ENCODE data around the gene BNIPL. TPM values are rescaled to one million over a fixed set of nuclear protein-coding genes. Genes with fewer than 3 reads are reported as not detected.

The BNIPL gene
- under 1 TPM; 0.30 to 0.42 TPM for total RNA-seq
- 1.6 TPM for polyA plus RNA-seq (2013, experiment 1 of 2)
- 1.6 TPM for polyA plus RNA-seq (2013, experiment 2 of 2)
- 0.08 to 7.1 (median 1.6) reads per million in 172 experiments for total RNA-seq

- Histone ChIP-seq H3K36me3 (ENCODE audit: insufficient read depth, low read length) (peaks cover 28% of the 10 kb centered on the region), H3K4me3 (ENCODE audit: low read length) (no peak within 1 kb of the TSS), H3K27me3 (ENCODE audit: control insufficient read depth in 1 of 2, insufficient read depth in 2 of 2, low read length in 2 of 2) (no peaks in the 10 kb centered on the region), H3K4me1 (ENCODE audit: insufficient read depth, low read length) (no peaks in the 10 kb centered on the region), H3K9me3 (ENCODE audit: control insufficient read depth in 1 of 2, insufficient read depth in 1 of 2, low read length in 2 of 2) (no peaks in the 10 kb centered on the region), H3K27ac (ENCODE audit: low read depth in 1 of 2, low read length in 2 of 2) (no peak within 1 kb of the TSS)
- peaks cover 25% of the 10 kb centered on the region for H3K36me3 Mint-ChIP-seq (ENCODE audit: low read depth)
- CTCF ChIA-PET, result interaction anchor here (2.8 kb wide), 1 partner anchor 12 kb away, joined by 10 read pairs; no protein-coding TSS in a partner anchor
- H3K27me3 Mint-ChIP-seq, result no peaks in the 10 kb centered on the region
- no peak within 1 kb of the TSS for H3K4me3 Mint-ChIP-seq
- H3K27ac Mint-ChIP-seq, result peak within 1 kb of the TSS; percentile 52
- no peak for TF ChIP-seq CTCF (IDR thresholded peaks at IDR 0.05)
- ATAC-seq (ENCODE audit: poor library complexity) (no peak), DNase-seq (no peak)
- POLR2A ChIA-PET, result interaction anchor here (2.0 to 3.4 kb wide), 2 partner anchors 11 to 14 kb away, joined by 6 to 13 read pairs; partner anchors contain the start of gene C1orf56
- peaks cover 9% of the 10 kb centered on the region for H3K4me1 Mint-ChIP-seq (ENCODE audit: low read depth)
- no peaks in the 10 kb centered on the region for H3K9me3 Mint-ChIP-seq
- intact Hi-C loops (cut with DNase I, micrococcal nuclease), result no loop called here
These were observed at the start of gene BNIPL for GRCh38 chr1:151036356-151036755. TSS of gene BNIPL (plus strand) at chr1:151036586. CDS start at chr1:151036726, 140 bp downstream.

GRCh38 chr1:150987924-150988323 lies 48.5 kb upstream of the BNIPL start:
- Histone ChIP-seq H3K27me3 (ENCODE audit: control insufficient read depth in 1 of 2, insufficient read depth in 2 of 2, low read length in 2 of 2) (no peaks in the 10 kb centered on the region), H3K9me3 (ENCODE audit: control insufficient read depth in 1 of 2, insufficient read depth in 1 of 2, low read length in 2 of 2) (no peaks in the 10 kb centered on the region), H3K4me3 (ENCODE audit: low read length) (no peak overlapping the region), H3K4me1 (ENCODE audit: insufficient read depth, low read length) (no peaks in the 10 kb centered on the region), H3K36me3 (ENCODE audit: insufficient read depth, low read length) (no peaks in the 10 kb centered on the region), H3K27ac (ENCODE audit: low read depth in 1 of 2, low read length in 2 of 2) (no peak overlapping the region)
- H3K27ac Mint-ChIP-seq, result no peak overlapping the region
- H3K9me3 Mint-ChIP-seq, result no peaks in the 10 kb centered on the region
- peaks cover 10% of the 10 kb centered on the region for H3K4me1 Mint-ChIP-seq (ENCODE audit: low read depth)
- POLR2A ChIA-PET, result no interaction called here
- H3K36me3 Mint-ChIP-seq (ENCODE audit: low read depth), result no peaks in the 10 kb centered on the region
- TF ChIP-seq CTCF (IDR thresholded peaks at IDR 0.05), result no peak
- intact Hi-C loops (cut with DNase I, micrococcal nuclease), result no loop called here
- CTCF ChIA-PET, result interaction anchor here (1.4 kb wide), 1 partner anchor 8 kb away, joined by 4 read pairs; no protein-coding TSS in a partner anchor
- ATAC-seq (ENCODE audit: poor library complexity) (no peak), DNase-seq (no peak)
- no peak overlapping the region for H3K4me3 Mint-ChIP-seq
- no peaks in the 10 kb centered on the region for H3K27me3 Mint-ChIP-seq

- POLR2A ChIA-PET, result interaction anchor here (0.9 kb wide), 1 partner anchor 23 kb away, joined by 3 read pairs; no protein-coding TSS in a partner anchor
- Mint-ChIP-seq H3K27me3 (no peaks in the 10 kb centered on the region), H3K36me3 (ENCODE audit: low read depth) (peaks cover 20% of the 10 kb centered on the region), H3K4me3 (no peak overlapping the region), H3K27ac (no peak overlapping the region), H3K9me3 (no peaks in the 10 kb centered on the region), H3K4me1 (ENCODE audit: low read depth) (peaks cover 16% of the 10 kb centered on the region)
- DNase-seq (no peak), ATAC-seq (ENCODE audit: poor library complexity) (no peak)
- H3K4me3 ChIP-seq (ENCODE audit: low read length), result no peak overlapping the region
- H3K4me1 ChIP-seq (ENCODE audit: insufficient read depth, low read length), result peaks cover 9% of the 10 kb centered on the region
- no peaks in the 10 kb centered on the region for H3K9me3 ChIP-seq (ENCODE audit: control insufficient read depth in 1 of 2, insufficient read depth in 1 of 2, low read length in 2 of 2)
- intact Hi-C loops (cut with DNase I, micrococcal nuclease), result no loop called here
- H3K27ac ChIP-seq (ENCODE audit: low read depth in 1 of 2, low read length in 2 of 2), result no peak overlapping the region
- no peaks in the 10 kb centered on the region for H3K27me3 ChIP-seq (ENCODE audit: control insufficient read depth in 1 of 2, insufficient read depth in 2 of 2, low read length in 2 of 2)
- TF ChIP-seq CTCF (IDR thresholded peaks at IDR 0.05), result no peak
- CTCF ChIA-PET, result no interaction called here
- peaks cover 11% of the 10 kb centered on the region for H3K36me3 ChIP-seq (ENCODE audit: insufficient read depth, low read length)
These were observed 43.8 kb upstream of the BNIPL start for GRCh38 chr1:150992626-150993025.

Measured in CD4-positive, alpha-beta T cell (primary cell).